22Rv1 (cell line): ENCODE results near the gene SAMSN1.

ENCODE experiments used
- CTCF ChIP-seq: fragments of 450-650 bp; IDR thresholded peaks from 2 replicates; pipeline ENCODE4 v1.5.1; 2017; ENCODE audit warnings: mild to moderate bottlenecking
- ZFX ChIP-seq: fragments of 450-650 bp; IDR thresholded peaks from 2 replicates; pipeline ENCODE4 v1.6.1; 2017; ENCODE audit warnings: antibody characterized with exemption, borderline replicate concordance

GRCh38 chr21:14491269-14491681 is 54.8 kb downstream of the SAMSN1 start:
- no peak for TF ChIP-seq CTCF
- no peak for TF ChIP-seq ZFX
